Retina (tissue), 1 donor: ENCODE measurements around the gene HIVEP3.
"Not testable (repeated sequence)": the region's sequence is repeated elsewhere in the genome, so short reads cannot be mapped to it uniquely, and the experiment has no call there.

Experiments used
- DNase-seq: peaks from one replicate; pipeline ENCODE4 v3.0.0-alpha.2; 2016

Gene HIVEP3

DNA sequence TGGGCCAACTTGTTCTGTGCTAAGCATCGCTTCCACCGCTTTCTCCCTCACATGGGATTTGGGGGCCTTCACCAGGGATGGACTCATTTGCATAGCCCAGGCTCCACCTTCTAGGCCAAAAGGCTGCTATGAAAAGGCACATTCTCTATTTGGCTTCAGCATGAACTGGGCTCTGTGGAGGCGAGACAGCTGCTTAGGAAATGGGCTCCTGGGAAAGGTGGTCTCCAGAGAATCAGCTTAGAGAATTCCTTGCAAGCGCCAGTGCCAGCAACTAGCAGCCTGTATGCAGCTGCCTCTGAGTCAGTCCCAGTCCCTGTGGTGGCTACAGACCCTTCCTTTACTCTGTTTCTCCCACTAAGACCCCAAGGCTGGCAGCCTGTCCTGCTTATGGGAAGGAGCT, 214.5 kb downstream of the HIVEP3 start:
- DNase-seq, result no peak

DNA sequence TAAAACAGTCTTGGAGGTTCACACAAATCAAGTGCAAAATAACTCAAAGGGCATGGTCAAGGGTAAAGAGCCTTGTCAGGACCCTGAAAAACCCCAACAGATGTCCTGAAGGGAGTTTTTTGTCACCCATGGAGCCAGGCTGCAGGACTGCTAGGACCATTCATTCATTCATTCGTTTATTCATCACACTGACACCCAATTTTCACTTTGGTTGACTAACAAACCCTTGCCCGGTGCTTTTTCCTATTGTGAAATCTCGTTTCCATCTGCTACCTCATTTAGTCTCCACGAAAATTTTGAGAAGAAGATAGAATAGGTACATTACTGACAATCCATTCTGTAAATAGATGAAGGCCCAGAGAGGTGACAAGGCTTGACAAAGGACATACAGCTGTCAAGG, 216.0 kb downstream of the HIVEP3 start:
- no peak for DNase-seq

DNA sequence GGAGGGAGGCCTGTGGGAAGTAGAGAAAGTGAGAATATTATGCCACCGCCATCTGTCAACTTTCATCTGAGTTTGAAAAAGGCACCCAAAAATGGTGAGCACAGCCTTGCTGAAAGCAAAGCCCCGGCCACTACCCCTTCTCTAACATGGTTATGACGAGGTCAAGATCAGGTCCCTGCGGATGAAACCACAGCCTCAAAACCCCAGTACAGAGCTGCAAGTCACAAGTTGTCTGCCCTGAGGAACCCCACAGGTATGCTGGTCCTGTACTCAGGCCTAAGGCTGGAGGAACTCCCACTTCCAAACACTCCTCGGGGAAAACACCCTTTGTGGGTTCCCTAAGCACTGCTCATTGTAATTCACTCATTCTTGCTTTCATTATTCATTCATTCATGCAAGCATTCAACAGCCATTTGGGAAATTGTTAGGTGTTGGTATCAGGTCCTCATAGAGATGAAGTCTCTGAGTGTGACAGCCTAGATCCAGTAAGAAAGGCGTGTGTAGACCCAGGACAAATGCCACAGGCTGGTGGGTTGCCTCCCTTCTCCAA, 217.7 kb downstream of the HIVEP3 start:
- no peak for DNase-seq

DNA sequence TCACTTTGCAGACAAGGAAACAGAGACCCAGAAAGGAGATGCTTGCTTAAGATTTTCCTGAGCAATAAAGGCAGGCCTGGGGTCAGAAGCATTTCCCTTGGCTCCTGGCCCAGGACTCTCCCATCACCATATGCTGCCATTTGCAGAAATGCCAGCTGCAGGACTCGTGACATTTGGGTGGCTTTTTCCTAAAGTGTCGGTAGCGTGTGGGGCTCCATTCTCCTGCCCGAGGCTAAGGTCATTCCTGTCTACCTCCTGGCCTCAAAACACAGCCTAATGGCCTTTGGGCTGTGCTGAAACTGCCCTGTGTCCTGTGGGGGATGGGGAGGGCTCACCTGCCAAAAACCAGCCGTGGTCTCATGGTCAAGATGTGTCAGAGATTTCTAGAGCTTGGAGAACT, 218.1 kb downstream of the HIVEP3 start:
- no peak for DNase-seq

DNA sequence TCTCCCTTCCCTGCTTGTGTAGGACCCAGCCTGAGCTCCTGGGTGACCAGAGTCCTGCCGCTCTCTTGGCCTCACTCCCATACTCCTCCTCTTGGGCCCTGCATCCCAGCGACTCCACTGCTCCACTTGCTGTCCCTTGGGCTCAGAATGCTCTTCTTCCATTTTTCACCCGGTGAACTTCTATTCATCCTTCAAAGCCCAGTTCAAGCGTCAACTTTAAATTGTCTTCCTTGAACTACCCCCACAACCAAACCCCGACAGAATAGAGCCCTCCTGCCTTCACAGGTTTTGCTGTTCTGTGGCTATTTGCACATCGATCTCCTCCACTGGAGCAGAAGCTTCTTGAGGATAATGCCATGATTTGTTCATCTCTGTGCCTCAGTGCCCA, 218.9 kb downstream of the HIVEP3 start:
- DNase-seq, result no peak

DNA sequence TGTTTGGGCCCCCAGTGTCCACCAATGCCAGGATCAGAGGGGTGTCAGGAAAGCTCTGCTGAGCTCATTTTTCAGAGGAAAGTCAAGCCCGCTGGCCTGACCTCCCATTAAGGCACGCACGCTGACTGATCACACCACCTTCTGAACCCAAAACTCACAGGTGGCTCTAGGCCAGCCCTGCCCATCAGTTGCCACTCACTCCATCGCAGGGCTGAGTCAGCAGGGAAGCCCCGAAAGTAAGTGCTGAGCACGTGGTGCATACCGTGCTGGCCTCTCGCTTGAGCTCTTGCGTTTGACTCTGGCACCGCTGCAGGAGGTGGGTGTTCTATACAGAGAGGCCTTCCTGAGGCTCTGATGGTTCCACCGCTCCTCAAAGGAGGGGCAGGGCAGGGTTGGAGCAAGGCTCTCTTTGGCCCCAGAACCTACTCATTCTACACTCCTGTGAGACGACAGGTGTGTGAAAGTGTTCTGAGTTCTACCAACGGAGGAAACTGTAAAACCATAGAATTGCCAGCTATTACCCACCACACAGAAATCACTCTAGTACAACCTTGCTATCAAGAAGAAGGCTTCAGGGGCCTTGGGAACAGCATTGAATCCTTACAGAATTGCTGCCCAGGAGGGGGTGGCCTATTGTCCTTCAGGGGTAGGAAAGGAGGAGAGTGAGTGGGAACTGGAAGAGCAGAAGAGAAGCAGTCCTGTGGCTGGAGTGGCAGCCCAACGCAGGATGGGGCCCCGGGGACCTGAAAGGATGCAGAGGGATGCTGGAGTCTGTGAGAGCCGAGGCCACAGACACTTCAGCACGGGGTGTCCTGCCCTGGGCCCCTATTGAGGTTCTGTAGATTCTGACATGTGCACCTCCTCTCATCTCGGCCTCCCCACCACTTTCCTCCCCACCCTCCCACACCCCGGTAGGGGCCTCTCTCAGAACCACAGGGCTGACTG, 219.5 kb downstream of the HIVEP3 start:
- no peak for DNase-seq

DNA sequence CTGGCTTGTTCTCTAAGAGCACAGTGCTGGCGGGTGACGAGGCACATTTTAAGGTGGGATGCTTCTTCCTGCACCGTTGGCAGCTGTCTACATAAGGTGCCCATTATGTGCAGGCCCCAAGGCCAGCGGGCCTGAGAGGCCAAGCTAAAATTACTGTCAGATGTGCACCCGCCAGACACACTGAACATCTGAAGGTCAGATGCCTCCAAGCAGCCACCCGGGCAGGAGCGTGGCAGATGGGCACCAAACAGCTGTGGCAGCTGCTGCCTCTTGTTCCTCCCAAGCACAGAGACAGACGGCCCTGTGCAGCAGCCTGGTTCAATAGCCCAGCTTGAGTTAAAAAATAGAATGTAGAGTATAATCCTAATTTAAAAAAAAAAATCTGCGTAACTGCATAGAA, 222.3 kb downstream of the HIVEP3 start:
- peak; percentile 25 for DNase-seq

DNA sequence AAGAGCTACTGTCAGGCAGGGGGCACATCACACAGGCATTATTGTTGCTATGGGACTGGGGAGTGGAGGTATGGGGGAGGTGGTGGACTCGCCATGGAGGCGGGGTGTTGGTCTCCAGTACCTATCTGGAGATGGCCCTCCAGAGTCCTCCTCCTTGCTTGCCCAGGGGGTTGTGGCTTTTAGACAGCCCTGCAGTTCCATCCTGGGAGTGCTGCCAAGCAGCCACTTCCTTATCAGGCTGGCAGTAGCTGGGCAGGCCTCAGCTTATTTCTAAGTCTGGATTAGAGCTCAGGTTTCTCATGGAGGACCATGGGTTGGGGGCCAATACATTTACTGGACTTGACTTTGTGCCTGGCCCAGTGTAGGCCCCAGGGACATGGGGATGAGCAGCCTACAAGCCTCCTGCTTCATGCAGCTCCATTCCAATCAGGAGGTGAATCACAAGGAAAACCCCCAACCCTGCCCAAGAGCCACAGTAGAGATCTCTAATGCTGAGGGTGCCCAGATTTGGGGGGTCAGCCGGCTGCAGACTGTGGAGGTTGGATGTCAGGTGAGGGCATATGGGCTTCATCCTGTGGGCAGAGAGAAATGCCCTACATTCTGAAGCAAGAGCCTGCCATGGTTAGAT, 223.5 kb downstream of the HIVEP3 start:
- no peak for DNase-seq

DNA sequence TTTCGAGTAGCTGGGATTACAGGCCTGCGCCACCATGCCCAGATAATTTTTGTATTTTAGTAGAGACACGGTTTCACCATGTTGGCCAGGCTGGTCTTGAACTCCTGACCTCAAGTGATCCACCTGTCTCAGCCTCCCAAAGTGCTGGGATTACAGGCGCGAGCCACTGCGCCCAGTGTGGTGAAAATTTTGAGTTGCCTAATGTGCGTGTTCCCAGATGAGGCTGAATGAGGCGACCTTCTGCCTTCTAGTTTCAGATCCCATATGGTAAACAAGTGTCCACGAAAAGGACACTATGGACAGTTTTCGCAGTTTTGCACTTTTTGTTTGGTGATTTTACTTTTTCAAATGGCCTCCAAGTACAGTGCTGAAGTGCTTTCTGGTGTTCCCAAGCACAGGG, 226.8 kb downstream of the HIVEP3 start:
- not testable (repeated sequence) for DNase-seq

DNA sequence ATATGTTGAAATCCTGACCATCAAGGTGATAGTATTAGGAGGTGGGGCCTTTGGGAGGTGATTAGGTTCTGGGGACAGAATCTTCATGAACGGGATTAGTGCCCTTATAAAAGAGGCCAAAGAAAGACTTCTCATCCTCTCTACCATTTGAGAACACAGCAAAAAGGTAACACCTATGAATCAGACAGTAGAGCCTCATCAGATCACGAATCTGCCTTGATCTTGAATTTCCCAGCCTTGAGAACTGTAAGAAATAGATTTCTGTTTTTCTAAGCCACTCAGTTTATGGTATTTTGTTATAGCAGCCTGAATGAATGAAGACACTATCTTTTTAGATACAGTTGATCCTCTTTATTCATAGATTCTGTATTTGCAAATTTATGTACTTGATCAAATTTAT, 227.3 kb downstream of the HIVEP3 start:
- DNase-seq, result no peak

DNA sequence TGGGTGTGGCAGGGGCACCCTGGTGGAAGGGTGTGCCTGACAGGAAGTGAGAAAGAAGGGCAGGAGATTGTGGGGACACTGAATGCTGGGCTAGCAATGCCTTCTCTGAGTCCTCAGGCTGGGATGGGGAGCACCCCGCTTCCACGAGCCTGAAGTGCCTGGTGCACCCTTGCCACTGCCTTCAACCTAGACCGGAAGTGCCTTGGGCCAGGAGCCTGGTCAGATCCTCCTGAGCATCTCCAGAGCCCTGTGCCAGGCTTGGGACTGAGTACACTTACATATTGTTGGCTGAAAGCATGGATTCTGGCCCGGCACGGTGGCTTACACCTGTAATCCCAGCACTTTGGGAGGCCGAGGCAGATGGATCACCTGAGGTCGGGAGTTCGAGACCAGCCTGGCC, 228.4 kb downstream of the HIVEP3 start:
- no peak for DNase-seq

DNA sequence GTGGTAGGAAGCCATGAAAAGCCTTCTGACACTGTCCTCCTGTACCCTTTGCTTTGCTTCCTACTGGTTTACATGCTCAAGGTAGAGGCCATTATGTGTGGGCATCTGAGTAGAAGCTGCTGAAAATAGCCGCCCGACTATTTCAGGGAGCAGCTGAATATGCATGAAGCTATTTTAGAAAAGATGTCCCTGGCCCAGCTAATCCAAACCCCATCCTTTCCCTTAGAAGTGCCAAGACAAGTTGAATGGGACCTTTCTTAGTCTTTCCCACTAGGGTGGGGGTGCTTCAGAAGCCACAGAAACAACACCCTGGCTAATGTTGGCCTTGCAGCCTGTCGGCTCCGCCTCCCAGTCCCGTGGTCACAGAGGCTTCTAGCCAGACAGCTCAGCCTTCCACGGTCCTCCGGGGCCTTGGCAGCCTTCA, 229.2 kb downstream of the HIVEP3 start:
- no peak for DNase-seq

DNA sequence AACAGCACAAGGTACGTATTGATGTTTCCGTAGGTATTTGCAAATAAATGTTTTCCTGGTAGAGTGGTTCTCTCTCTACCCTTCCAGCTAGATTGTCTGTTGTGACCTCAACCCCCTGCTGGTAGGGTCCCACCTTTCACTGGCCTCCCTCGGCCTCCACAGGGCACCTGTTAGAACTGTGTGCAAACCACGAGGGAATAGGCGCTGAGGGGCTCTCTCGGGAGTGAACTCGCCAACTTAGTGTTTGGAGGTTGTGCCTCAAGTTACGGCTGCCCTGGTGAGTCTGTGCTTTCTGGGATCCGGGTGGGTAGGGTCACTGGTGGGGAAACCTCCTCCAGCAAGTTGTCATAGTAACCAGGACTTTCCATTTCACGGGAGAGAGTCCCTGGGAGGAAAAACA, 229.6 kb downstream of the HIVEP3 start:
- DNase-seq, result no peak

DNA sequence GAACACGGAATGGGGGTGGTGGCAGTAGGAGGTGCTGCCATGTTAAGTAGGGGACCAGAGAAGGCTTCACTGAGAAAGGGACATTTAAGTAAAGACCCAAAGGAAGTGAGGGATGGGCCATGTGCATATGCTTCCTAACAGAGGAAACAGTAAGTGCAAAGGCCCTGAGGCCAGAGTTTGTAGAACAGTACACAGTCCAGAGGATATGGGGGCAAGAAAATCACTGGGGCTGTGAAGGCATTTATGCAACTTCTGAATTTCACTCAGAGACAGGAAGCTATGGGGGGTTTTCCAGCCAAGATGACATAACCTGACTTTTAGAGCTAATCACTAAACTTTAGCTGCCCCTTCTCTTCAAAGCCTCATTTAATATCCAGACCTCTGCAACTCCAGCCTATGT, 231.7 kb downstream of the HIVEP3 start:
- DNase-seq, result no peak

DNA sequence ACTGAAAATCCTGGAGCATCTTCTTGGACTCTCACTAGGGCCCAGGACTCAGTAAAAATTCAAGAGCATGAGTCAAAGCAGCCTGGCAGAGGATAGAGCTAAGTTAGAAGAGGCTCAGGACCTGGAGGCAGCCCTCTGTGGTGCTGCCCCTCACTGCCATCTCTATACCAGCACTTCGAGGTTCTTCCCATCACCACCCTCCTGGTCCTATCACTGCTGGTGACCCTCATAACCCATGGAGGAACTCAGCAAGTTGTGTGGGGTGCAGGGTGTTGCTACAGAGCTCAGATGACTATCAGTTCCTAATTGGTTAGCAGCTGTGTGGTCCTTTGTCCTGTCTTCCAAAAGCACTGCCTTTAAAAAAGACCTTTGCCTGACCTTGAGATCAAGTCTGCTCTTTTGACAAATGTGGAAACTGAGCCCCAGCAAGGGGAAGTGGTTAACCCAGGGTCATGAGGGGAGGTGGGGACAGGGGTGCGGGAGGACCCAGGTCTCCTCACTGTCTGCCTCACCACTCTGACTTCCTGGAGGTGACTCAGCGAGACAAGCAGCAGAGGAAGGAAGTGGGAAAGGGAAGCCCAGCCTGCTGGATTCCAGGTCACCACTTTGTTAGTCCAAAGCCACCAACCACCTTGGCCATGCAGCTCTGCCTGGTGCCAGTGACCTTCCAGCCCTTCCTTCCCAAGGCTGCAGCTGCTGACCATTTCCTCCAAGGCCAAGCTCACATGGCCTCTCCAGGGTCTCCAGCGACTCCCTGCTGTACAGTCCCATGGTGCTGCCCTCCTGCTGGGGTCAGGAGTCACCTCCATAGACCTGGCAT, 234.8 kb downstream of the HIVEP3 start:
- no peak for DNase-seq

DNA sequence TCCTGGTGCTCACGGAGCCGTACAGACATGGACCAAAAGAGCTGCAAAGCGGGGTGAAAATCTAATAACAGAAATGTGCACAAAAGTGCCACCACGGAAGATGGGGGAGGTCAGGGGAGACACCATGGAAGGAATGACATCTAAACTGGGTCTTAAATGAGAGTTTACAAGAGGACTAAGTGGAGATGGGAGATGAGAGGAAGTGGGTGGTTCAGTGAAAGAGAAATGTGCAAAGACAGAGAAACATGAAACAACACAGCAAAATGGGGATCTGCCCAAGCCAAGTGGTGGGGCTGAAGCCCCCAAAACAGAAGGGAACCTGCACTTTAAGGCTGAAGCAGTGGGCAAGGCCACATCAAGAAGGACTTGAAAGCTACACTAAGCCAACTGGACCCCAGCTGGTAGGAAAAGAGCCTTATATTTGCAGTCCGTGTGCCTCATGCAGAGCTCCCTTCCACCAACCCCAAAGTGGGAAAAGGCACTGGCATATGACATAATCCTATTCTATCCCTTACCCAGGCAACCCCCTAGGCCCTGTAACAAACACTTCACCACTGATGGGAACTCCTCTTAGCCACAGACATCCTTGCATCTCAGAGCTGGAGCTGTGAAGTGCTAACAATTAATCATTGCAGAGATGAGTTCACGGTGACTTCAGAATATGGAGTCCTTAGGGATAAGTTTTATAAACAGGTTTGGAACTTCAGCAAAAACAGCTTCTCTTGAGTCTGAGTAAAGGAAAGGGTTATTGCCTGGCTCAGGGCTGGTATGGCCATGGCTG, 235.7 kb downstream of the HIVEP3 start:
- DNase-seq, result no peak

DNA sequence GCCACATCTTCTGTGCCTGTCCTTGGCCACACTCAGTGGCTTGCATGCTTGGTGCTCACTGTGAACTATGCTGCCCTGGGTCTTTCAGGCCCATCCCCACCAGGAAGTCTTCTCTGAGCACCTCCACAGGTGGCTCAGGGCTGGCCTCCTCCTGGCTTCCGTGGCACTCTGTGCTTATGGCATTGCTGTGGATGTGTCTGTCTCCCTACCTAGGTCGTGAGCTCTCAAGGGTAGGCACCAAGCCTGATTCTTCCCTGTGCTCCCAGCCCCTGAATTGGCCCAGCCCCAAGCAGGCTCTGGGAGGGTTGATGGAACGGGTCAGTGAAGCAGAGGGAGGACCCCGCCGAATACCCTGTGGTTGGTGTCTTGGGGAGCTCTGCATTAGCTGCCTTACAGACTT, 236.6 kb downstream of the HIVEP3 start:
- DNase-seq, result no peak

DNA sequence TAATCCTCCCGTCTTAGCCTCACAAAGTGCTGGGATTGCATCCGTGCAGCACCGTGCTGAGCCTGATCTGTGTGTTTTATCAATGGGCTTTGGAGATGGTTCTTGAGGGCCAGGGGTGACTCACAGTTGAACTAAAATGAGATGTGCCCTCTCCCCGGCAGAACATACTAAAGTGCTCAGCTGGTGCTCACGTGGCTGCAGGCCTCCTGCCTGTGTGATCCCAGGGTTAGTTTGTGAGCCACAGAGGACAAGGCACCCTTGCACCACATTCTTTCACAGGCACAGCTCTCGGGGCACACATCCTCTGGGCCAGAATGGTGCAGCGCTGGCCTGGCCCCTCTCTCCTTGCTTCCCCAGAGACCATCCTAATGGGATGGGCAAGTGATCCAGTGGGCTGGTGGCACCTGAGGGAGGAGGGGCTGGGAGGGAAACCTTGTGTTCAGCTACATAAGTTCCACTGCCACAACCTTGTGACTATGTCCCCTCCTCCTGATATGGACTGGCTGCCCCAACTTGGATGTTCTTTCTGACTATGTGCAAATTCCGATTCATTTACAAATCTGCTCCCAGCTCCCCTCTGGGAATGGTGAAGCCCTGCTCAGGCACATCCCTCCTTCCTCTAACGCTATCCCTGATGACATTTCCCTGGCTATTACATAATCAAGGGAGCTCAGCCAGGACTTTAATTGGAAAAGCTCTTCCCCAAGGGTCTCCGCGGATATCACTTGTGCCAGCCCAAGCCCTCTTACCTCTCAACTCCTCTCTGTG, 237.2 kb downstream of the HIVEP3 start:
- no peak for DNase-seq

DNA sequence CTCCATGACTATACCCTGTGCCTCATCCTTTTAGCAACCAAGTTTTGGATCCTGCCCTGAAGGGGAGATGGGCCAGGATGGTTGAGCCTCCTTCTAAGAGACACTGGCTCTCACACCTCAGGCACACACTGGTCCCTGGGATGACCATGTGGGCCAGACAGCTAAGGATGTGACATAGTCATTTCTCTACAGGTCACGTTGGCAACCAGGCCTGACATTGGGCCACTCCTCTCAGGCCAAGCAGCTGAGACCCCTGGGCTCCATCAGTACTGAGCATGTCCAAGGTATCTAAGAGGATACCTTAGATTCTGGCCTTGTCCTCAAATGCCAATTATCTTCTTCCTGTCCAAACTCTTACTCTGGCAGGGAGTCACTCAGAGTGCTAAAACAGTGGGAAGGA, 238.7 kb downstream of the HIVEP3 start:
- no peak for DNase-seq

DNA sequence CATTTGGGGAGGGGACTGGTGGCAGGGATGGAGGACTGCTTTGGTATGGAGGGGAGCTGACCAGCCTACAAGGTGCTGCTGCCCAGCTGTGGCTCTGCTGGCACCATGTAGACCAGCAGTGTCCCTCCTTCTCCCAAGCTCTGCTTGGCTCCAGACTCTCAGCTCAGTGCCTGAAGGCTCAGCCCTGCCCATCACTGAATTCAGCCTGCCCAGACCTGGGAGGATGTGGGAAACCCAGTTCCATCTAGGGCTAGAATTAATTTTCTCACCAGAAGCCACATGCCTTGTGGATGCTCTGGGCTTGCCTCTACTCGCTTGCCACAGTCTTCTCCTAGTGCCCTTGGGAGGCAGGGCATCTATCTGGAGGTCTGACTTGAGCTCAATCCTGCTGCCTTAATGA, 239.2 kb downstream of the HIVEP3 start:
- no peak for DNase-seq

DNA sequence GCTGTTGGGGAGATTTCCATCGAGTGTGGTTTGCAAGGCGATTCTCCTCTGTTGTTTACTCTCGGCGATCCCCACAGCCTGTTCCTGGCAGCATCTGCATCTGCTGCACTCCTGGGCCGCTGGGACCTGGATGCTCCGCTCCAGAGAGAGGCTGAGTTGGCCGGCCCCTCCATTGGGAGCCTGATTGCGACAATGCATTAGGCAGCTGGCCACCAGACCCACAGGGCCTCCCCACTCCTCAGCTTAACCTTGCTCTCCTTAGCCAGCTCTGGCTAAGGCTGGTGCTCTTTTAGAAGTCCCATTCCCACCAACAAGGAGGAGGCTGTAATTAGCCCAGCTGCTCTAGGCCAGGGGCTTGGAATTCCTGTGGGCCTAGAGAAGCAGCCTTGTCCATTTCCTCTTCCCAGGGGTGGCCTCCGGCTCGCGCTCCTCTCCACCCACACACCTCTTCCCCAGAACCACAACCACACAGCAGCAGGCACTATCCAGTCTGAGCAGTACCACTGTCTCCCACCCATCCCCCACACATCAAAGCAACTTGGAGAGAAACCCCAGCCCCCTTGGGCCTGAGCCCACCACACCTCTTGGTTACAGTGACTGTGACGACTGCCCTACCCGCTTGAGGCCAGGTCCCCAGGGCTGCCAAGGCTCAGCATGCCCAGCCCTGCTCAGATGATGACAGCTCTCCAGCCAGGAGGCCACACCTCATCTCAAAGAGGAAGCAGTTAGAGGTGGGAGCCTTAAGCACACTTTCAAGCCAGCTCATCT, 240.4 kb downstream of the HIVEP3 start:
- peak; percentile 56 for DNase-seq
